ENCODE measurements around the gene PBX2. TPM values are rescaled to one million over a fixed set of nuclear protein-coding genes. Genes with fewer than 3 reads are reported as not detected.

PBX2 gene
- total and polyA plus RNA-seq, 11 donors: 25.3 to 60.4 (median 39.7) TPM

DNA sequence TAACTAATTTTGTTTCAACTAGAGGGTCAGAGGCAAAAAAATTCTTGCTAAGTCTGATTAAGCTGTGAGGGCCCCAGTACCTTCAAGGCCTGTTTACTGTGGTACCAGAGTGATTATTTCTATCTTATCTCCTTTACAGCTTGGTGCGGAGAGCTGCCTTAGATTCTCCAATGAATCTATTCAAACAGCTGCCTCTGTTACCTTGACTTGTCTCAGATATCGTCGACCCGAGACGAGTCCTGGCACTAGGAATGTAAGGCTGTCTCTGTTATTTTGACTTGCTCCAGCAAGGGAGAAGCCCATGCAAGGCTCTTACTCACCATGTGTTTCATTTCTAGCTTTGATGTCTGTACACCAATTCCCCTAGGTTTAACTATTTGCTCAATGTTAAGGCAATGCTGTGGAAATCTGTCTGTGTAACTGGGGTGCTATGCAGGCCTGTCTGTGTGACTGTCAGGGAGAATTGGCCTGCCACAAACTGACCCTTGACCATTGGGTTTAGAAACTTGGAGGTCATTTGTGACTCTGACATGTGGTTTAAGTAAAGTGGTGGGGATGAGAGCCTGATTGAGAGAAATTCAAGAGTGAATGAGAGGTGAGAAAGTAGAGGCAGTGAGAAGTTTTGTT, 49.5 kb downstream of the PBX2 start:
- DNase-seq (no peak), ATAC-seq (no peak)
- intact Hi-C loops (cut with DNase I): no loop called here
- TF ChIP-seq, protein P1, sequence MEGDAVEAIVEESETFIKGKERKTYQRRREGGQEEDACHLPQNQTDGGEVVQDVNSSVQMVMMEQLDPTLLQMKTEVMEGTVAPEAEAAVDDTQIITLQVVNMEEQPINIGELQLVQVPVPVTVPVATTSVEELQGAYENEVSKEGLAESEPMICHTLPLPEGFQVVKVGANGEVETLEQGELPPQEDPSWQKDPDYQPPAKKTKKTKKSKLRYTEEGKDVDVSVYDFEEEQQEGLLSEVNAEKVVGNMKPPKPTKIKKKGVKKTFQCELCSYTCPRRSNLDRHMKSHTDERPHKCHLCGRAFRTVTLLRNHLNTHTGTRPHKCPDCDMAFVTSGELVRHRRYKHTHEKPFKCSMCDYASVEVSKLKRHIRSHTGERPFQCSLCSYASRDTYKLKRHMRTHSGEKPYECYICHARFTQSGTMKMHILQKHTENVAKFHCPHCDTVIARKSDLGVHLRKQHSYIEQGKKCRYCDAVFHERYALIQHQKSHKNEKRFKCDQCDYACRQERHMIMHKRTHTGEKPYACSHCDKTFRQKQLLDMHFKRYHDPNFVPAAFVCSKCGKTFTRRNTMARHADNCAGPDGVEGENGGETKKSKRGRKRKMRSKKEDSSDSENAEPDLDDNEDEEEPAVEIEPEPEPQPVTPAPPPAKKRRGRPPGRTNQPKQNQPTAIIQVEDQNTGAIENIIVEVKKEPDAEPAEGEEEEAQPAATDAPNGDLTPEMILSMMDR (IDR thresholded peaks at IDR 0.05): no peak
- TF ChIP-seq POLR2A (IDR thresholded peaks at IDR 0.05): no peak
- Histone ChIP-seq H3K9me3 (no peaks in the 10 kb centered on the region), H3K36me3 (no peaks in the 10 kb centered on the region), H3K27ac (no peak overlapping the region), H3K27me3 (no peaks in the 10 kb centered on the region), H3K4me1 (no peaks in the 10 kb centered on the region), H3K4me3 (no peak overlapping the region)
- 38 to 51% (median 47%) methylated on average over 5 of the region's 5 CpGs for WGBS, 4 donors

DNA sequence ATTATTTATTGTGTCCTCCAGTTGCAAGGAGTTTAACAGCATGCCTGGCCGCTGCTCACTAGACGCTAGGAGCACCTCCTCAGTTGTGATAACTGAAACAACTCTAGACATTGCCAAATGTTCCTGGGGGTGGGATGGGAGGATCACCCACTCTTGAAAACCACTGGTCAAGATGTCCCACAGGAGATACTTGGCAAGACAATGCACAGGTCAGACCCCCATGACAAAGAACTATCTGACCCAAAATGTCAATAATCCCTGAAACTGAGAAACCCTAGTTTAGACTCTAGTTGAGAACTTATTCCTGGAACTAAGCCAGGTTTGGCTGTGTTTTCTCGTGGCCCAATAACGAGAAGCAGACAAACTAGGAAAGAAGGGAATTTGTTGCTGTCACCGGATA, 50.4 kb downstream of the PBX2 start:
- intact Hi-C loops (cut with DNase I): no loop called here
- Histone ChIP-seq H3K4me1 (no peaks in the 10 kb centered on the region), H3K27me3 (no peaks in the 10 kb centered on the region), H3K36me3 (no peaks in the 10 kb centered on the region), H3K4me3 (no peak overlapping the region), H3K27ac (no peak overlapping the region), H3K9me3 (no peaks in the 10 kb centered on the region)
- ATAC-seq (no peak), DNase-seq (no peak)
- TF ChIP-seq, protein P1 (IDR thresholded peaks at IDR 0.05): no peak
- no peak for TF ChIP-seq POLR2A (IDR thresholded peaks at IDR 0.05)
- WGBS, 4 donors: 62 to 71% (median 64%) methylated on average over 5 of the region's 5 CpGs

DNA sequence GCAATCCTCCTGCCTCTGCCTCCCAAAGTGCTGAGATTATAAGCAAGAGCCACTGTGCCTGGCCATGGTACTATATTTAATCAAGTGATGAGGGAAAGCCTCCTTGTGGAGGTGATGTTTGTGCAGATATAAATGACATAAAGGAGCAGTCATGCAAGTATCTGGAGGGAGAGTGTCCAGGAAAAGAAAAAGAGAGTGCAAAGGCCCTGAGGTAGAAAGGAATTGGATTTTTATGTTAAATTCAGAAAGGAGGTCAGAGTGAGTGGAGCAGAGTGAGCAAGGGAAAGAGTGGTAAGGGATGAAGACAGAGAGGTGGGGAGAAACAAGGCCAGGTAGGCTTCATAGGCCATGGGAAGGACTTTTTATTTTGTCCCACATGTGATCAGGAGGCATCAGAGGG, 52.5 kb downstream of the PBX2 start:
- Histone ChIP-seq H3K27ac (no peak overlapping the region), H3K9me3 (no peaks in the 10 kb centered on the region), H3K27me3 (no peaks in the 10 kb centered on the region), H3K4me3 (no peak overlapping the region), H3K4me1 (no peaks in the 10 kb centered on the region), H3K36me3 (no peaks in the 10 kb centered on the region)
- intact Hi-C loops (cut with DNase I): no loop called here
- ATAC-seq (no peak), DNase-seq (no peak)
- TF ChIP-seq, protein P1 (IDR thresholded peaks at IDR 0.05): no peak
- TF ChIP-seq POLR2A (IDR thresholded peaks at IDR 0.05): no peak

Small RNA genes within 50 kb of the gene (microRNA-seq; reads per million reads assigned to microRNA genes)
- gene MIR6721: 0 to 3.7 (median 2.4) reads per million in 4 donors
- 0.19 to 0.77 (median 0.40) reads per million in 4 donors for gene MIR6833

Other genes with a start within 250 kb of the PBX2 start
- 100 to 1,000 TPM in 1 of 9 donors, 10 to 100 TPM in 1, 1 to 10 TPM in 7; 3.0 to 151 (median 5.3) TPM for gene CFB, start 244.1 kb downstream of the PBX2 start, total RNA-seq
- gene CFB, start 244.1 kb downstream of the PBX2 start, polyA plus RNA-seq: 1 to 10 TPM; 3.7 to 5.4 TPM
- 10 to 100 TPM; 37.2 to 82.0 (median 46.4) TPM for gene NELFE, start 231.2 kb downstream of the PBX2 start, total RNA-seq
- gene NELFE, start 231.2 kb downstream of the PBX2 start, polyA plus RNA-seq: 10 to 100 TPM; 35.4 to 82.0 TPM
- 10 to 100 TPM; 24.5 to 51.8 (median 36.4) TPM for gene SKIC2, start 231.0 kb downstream of the PBX2 start, total RNA-seq
- 10 to 100 TPM; 29.3 to 35.1 TPM for gene SKIC2, start 231.0 kb downstream of the PBX2 start, polyA plus RNA-seq
- gene DXO, start 218.1 kb downstream of the PBX2 start, total RNA-seq: 10 to 100 TPM in 8 of 9 donors, 1 to 10 TPM in 1; 9.4 to 17.8 (median 12.8) TPM
- 10 to 100 TPM; 11.3 to 14.3 TPM for gene DXO, start 218.1 kb downstream of the PBX2 start, polyA plus RNA-seq
- 100 to 1,000 TPM in 3 of 9 donors, 10 to 100 TPM in 6; 51.6 to 301 (median 82.4) TPM for gene C4A, start 208.1 kb downstream of the PBX2 start, total RNA-seq
- gene C4A, start 208.1 kb downstream of the PBX2 start, polyA plus RNA-seq: 10 to 100 TPM; 34.5 to 34.6 TPM
- gene C4B, start 175.4 kb downstream of the PBX2 start, total RNA-seq: 100 to 1,000 TPM in 3 of 9 donors, 10 to 100 TPM in 6; 40.9 to 307 (median 75.7) TPM
- gene C4B, start 175.4 kb downstream of the PBX2 start, polyA plus RNA-seq: 10 to 100 TPM; 30.8 to 33.0 TPM
- 1 to 10 TPM in 1 of 9 donors, under 1 TPM in 6, not detected in 2; 0.14 to 3.0 (median 0.69) TPM for gene CYP21A2, start 151.8 kb downstream of the PBX2 start, total RNA-seq
- 1 to 10 TPM in 1 of 2 donors, under 1 TPM in 1; 0.11 to 1.0 TPM for gene CYP21A2, start 151.8 kb downstream of the PBX2 start, polyA plus RNA-seq
- gene TNXB, start 80.9 kb downstream of the PBX2 start, total RNA-seq: 100 to 1,000 TPM in 3 of 9 donors, 10 to 100 TPM in 6; 17.8 to 234 (median 56.9) TPM
- 10 to 100 TPM; 23.8 to 47.9 TPM for gene TNXB, start 80.9 kb downstream of the PBX2 start, polyA plus RNA-seq
- gene ATF6B, start 62.0 kb downstream of the PBX2 start, total RNA-seq: 10 to 100 TPM; 11.1 to 56.8 (median 28.7) TPM
- gene ATF6B, start 62.0 kb downstream of the PBX2 start, polyA plus RNA-seq: 10 to 100 TPM; 26.8 to 28.8 TPM
- gene FKBPL, start 59.9 kb downstream of the PBX2 start, total RNA-seq: 1 to 10 TPM; 1.3 to 3.7 (median 2.9) TPM
- 1 to 10 TPM; 2.9 to 9.3 TPM for gene FKBPL, start 59.9 kb downstream of the PBX2 start, polyA plus RNA-seq
- gene PRRT1, start 38.3 kb downstream of the PBX2 start, total RNA-seq: 1 to 10 TPM in 1 of 9 donors, under 1 TPM in 8; 0.28 to 1.1 (median 0.61) TPM
- under 1 TPM; 0.82 to 0.95 TPM for gene PRRT1, start 38.3 kb downstream of the PBX2 start, polyA plus RNA-seq
- 10 to 100 TPM; 17.1 to 34.0 (median 22.7) TPM for gene PPT2, start 36.1 kb downstream of the PBX2 start, total RNA-seq
- gene PPT2, start 36.1 kb downstream of the PBX2 start, polyA plus RNA-seq: 10 to 100 TPM; 13.1 to 21.6 TPM
- 10 to 100 TPM in 2 of 9 donors, 1 to 10 TPM in 7; 2.4 to 11.2 (median 6.1) TPM for gene EGFL8, start 25.6 kb downstream of the PBX2 start, total RNA-seq
- 1 to 10 TPM; 4.3 to 8.1 TPM for gene EGFL8, start 25.6 kb downstream of the PBX2 start, polyA plus RNA-seq
- gene AGPAT1, start 14.1 kb downstream of the PBX2 start, total RNA-seq: 10 to 100 TPM; 45.5 to 61.7 (median 51.0) TPM
- 10 to 100 TPM; 43.5 to 79.1 TPM for gene AGPAT1, start 14.1 kb downstream of the PBX2 start, polyA plus RNA-seq
- gene RNF5, start 11.8 kb downstream of the PBX2 start, total RNA-seq: 100 to 1,000 TPM in 2 of 9 donors, 10 to 100 TPM in 7; 62.7 to 136 (median 84.5) TPM
- gene RNF5, start 11.8 kb downstream of the PBX2 start, polyA plus RNA-seq: 100 to 1,000 TPM in 1 of 2 donors, 10 to 100 TPM in 1; 95.1 to 132 TPM
- 1 to 10 TPM in 6 of 9 donors, under 1 TPM in 2, not detected in 1; 0.69 to 5.7 (median 2.2) TPM for gene AGER, start 5.9 kb downstream of the PBX2 start, total RNA-seq
- 1 to 10 TPM; 1.4 to 1.6 TPM for gene AGER, start 5.9 kb downstream of the PBX2 start, polyA plus RNA-seq
- 10 to 100 TPM in 2 of 9 donors, 1 to 10 TPM in 7; 1.6 to 41.0 (median 3.8) TPM for gene GPSM3, start 2.4 kb upstream of the PBX2 start, total RNA-seq
- 1 to 10 TPM; 2.9 to 5.5 TPM for gene GPSM3, start 2.4 kb upstream of the PBX2 start, polyA plus RNA-seq
- 10 to 100 TPM; 15.8 to 55.5 (median 24.6) TPM for gene NOTCH4, start 33.9 kb upstream of the PBX2 start, total RNA-seq
- 10 to 100 TPM; 32.8 to 42.2 TPM for gene NOTCH4, start 33.9 kb upstream of the PBX2 start, polyA plus RNA-seq
- not detected for gene TSBP1, start 181.7 kb upstream of the PBX2 start, total RNA-seq
- not detected for gene TSBP1, start 181.7 kb upstream of the PBX2 start, polyA plus RNA-seq
- gene BTNL2, start 217.0 kb upstream of the PBX2 start, total RNA-seq: not detected
- gene BTNL2, start 217.0 kb upstream of the PBX2 start, polyA plus RNA-seq: not detected
- 1,000 to 10,000 TPM in 1 of 9 donors, 100 to 1,000 TPM in 2, 10 to 100 TPM in 6; 20.0 to 1,108 (median 87.0) TPM for gene HLA-DRA, start 249.7 kb upstream of the PBX2 start, total RNA-seq
- gene HLA-DRA, start 249.7 kb upstream of the PBX2 start, polyA plus RNA-seq: 10 to 100 TPM; 57.1 to 65.7 TPM

All from heart left ventricle (tissue), 16 donors.